HL-60 (cell line): ENCODE results near the gene ZMYND10.

Experiments
- DNase-seq, 2 experiments: peaks; one replicate each; pipeline ENCODE4 v3.0.0-alpha.2; 2010 to 2020; ENCODE audit warnings: low read depth in 1 of 2, low spot score in 1 of 2
- H3K27ac ChIP-seq: fragments of 250-450 bp; sonication (Bioruptor Pico); replicated peaks from 2 replicates; pipeline ENCODE4 v1.5.1; 2020; ENCODE audit warnings: mild to moderate bottlenecking, moderate library complexity
- H3K27me3 ChIP-seq: fragments of 250-450 bp; sonication (Bioruptor Pico); 2 replicates; pipeline ENCODE4 v1.5.1; 2021; ENCODE audit warnings: mild to moderate bottlenecking, moderate library complexity; ENCODE audit not compliant: insufficient read depth, poor library complexity, severe bottlenecking
- H3K4me3 ChIP-seq: replicated peaks from 2 replicates; pipeline ENCODE4 v1.5.1; 2011; ENCODE audit warnings: mild to moderate bottlenecking, control low read depth, low read length; ENCODE audit not compliant: insufficient read depth
- CTCF ChIP-seq: IDR thresholded peaks from one replicate; pipeline ENCODE4 v1.5.1; 2011; ENCODE audit warnings: low read length, control low read depth, inconsistent platforms; ENCODE audit not compliant: insufficient read depth
- GABPA ChIP-seq: IDR thresholded peaks from 2 replicates; pipeline ENCODE4 v1.6.1; 2012; ENCODE audit warnings: low read depth
- POLR2AphosphoS5 ChIP-seq: IDR thresholded peaks from 2 replicates; pipeline ENCODE4 v1.6.1; 2012; ENCODE audit warnings: low read depth
- SPI1 ChIP-seq: IDR thresholded peaks from 2 replicates; pipeline ENCODE4 v1.6.1; 2012; ENCODE audit warnings: low read depth, mild to moderate bottlenecking, borderline replicate concordance
- TF ChIP-seq, protein P1 (sequence below): IDR thresholded peaks from 2 replicates; pipeline ENCODE4 v1.6.1; 2012; ENCODE audit warnings: low read depth; ENCODE audit not compliant: insufficient replicate concordance

ZMYND10 gene

DNA sequence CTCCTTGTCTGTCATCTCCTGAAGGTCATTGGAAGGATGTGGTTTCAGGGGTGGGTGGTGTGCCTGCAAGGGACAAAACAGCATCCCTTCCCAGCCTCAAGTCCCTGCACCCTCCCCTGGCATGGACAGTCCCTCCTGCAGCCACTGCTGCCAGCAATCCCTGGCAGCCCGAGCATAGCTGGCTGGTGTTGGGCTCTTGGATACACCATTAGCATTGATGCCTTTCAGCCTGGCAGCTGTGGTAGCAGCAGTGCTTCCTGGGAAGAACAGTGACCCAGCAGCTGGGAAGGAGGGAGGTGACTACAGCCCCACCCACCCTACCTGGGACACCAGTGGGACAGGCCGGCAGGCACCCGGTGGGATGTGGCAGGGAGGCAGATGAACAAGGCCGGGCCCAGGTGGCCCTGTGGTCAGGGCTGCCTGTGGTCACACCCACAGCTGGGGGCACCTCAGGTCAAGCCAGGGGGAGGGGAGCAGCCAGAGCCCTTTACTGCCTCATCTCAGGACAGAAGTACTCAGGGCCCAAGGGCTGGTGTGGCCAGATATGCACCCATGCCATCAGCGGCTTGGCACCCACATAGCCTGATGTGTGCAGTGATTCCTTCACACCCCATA is 46.7 kb upstream of the ZMYND10 start:
- TF ChIP-seq POLR2AphosphoS5, result no peak
- TF ChIP-seq CTCF, result no peak
- TF ChIP-seq, protein P1, sequence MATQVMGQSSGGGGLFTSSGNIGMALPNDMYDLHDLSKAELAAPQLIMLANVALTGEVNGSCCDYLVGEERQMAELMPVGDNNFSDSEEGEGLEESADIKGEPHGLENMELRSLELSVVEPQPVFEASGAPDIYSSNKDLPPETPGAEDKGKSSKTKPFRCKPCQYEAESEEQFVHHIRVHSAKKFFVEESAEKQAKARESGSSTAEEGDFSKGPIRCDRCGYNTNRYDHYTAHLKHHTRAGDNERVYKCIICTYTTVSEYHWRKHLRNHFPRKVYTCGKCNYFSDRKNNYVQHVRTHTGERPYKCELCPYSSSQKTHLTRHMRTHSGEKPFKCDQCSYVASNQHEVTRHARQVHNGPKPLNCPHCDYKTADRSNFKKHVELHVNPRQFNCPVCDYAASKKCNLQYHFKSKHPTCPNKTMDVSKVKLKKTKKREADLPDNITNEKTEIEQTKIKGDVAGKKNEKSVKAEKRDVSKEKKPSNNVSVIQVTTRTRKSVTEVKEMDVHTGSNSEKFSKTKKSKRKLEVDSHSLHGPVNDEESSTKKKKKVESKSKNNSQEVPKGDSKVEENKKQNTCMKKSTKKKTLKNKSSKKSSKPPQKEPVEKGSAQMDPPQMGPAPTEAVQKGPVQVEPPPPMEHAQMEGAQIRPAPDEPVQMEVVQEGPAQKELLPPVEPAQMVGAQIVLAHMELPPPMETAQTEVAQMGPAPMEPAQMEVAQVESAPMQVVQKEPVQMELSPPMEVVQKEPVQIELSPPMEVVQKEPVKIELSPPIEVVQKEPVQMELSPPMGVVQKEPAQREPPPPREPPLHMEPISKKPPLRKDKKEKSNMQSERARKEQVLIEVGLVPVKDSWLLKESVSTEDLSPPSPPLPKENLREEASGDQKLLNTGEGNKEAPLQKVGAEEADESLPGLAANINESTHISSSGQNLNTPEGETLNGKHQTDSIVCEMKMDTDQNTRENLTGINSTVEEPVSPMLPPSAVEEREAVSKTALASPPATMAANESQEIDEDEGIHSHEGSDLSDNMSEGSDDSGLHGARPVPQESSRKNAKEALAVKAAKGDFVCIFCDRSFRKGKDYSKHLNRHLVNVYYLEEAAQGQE, result no peak
- no peak for TF ChIP-seq GABPA
- TF ChIP-seq SPI1, result no peak
- no peak for DNase-seq
- Histone ChIP-seq H3K27me3 (no peaks in the 10 kb centered on the region), H3K4me3 (no peak overlapping the region), H3K27ac (no peak overlapping the region)

DNA sequence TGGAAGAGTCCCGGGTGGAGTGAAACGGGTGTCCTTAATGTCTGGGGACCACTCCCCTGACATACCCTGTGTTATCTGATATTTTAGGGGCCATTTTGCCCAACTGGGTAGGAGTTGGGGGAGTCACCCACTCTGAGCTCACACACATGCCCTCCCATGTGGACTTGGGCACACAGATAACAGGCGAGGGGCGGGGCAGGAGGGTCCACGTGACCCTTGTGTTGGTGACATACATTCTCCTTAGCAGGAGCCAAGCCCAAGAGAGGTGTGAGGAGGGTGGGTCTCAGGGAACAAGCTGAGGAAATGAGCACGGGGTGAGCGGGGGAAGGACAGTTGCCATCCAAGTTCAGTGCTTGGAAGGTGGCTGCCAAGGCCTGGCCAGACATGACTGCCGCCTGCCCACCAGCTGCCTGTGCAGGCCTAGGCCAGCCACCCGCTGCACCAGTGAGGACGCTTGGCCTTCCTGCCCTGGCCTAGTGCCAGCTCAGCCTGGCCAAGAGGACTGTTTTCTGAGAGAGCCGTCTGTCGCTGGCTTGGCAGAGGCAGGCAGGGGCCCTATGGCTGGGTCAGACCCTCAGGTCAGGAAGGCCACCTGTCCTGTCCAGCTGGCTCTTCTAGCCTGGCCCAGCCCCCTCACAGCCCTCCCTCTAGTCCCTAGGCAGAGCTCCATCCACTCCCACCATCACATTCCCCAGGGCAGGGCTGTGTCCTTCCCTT is 45.1 kb upstream of the ZMYND10 start:
- no peaks in the 10 kb centered on the region for H3K27me3 ChIP-seq
- TF ChIP-seq CTCF, result no peak
- TF ChIP-seq POLR2AphosphoS5, result no peak
- TF ChIP-seq SPI1, result no peak
- TF ChIP-seq, protein P1, result no peak
- TF ChIP-seq GABPA, result no peak
- H3K4me3 ChIP-seq, result no peak overlapping the region
- H3K27ac ChIP-seq, result no peak overlapping the region
- no peak for DNase-seq

- TF ChIP-seq GABPA, result no peak
- no peak for TF ChIP-seq POLR2AphosphoS5
- no peak for TF ChIP-seq SPI1
- TF ChIP-seq CTCF, result no peak
- TF ChIP-seq, protein P1, result no peak
- no peak overlapping the region for H3K4me3 ChIP-seq
- no peak for DNase-seq
- no peak overlapping the region for H3K27ac ChIP-seq
- peaks cover 3% of the 10 kb centered on the region for H3K27me3 ChIP-seq
Observed at GRCh38 chr3:50389414-50389767, 43.9 kb upstream of the ZMYND10 start.
